ENCODE data around the gene SPIN1.
"Not testable (repeated sequence)": the region's sequence is repeated elsewhere in the genome, so short reads cannot be mapped to it uniquely, and the experiment has no call there.

Gene SPIN1

GRCh38 chr9:88388203-88388885, at the start of gene SPIN1:
SPIN1 (plus strand) TSS chr9:88388444; CDS start chr9:88426540, 38,096 bp downstream.
- no peaks in the 10 kb centered on the region for H3K27me3 ChIP-seq (ENCODE audit: low read depth)
- peaks cover 6% of the 10 kb centered on the region; the same call in 1 of the 2 replicates for H3K4me1 ChIP-seq
- H3K9me3 ChIP-seq: no peaks in the 10 kb centered on the region
- H3K36me3 ChIP-seq (replicated peaks): no peaks in the 10 kb centered on the region
- DNase-seq (ENCODE audit: low spot score in 2 of 2): peak; percentile 45 to 86
- peak within 1 kb of the TSS; percentile 60 for H3K4me3 ChIP-seq
- in situ Hi-C loops (cut with MboI; ENCODE audit: low sequenced_read_pairs): no loop called here

GRCh38 chr9:88339317-88339716, 48.9 kb upstream of the SPIN1 start:
- in situ Hi-C loops (cut with MboI; ENCODE audit: low sequenced_read_pairs): no loop called here
- no peaks in the 10 kb centered on the region for H3K4me1 ChIP-seq
- DNase-seq (ENCODE audit: low spot score in 2 of 2): no peak
- no peaks in the 10 kb centered on the region for H3K9me3 ChIP-seq
- H3K27me3 ChIP-seq (ENCODE audit: low read depth): no peaks in the 10 kb centered on the region
- no peak overlapping the region for H3K4me3 ChIP-seq
- no peaks in the 10 kb centered on the region for H3K36me3 ChIP-seq (replicated peaks)

- H3K27me3 ChIP-seq (ENCODE audit: low read depth): no peaks in the 10 kb centered on the region
- no peak overlapping the region for H3K4me3 ChIP-seq
- DNase-seq (ENCODE audit: low spot score in 2 of 2): no peak
- no peaks in the 10 kb centered on the region for H3K9me3 ChIP-seq
- H3K36me3 ChIP-seq (replicated peaks): no peaks in the 10 kb centered on the region
- in situ Hi-C loops (cut with MboI; ENCODE audit: low sequenced_read_pairs): no loop called here
- no peaks in the 10 kb centered on the region for H3K4me1 ChIP-seq
Observed at GRCh38 chr9:88342246-88342645, 46.0 kb upstream of the SPIN1 start.

- no peaks in the 10 kb centered on the region for H3K27me3 ChIP-seq (ENCODE audit: low read depth)
- H3K9me3 ChIP-seq: no peaks in the 10 kb centered on the region
- in situ Hi-C loops (cut with MboI; ENCODE audit: low sequenced_read_pairs): no loop called here
- H3K4me3 ChIP-seq: no peak overlapping the region
- no peaks in the 10 kb centered on the region for H3K4me1 ChIP-seq
- no peaks in the 10 kb centered on the region for H3K36me3 ChIP-seq (replicated peaks)
- DNase-seq (ENCODE audit: low spot score in 2 of 2): no peak
Observed at GRCh38 chr9:88344013-88344412, 44.2 kb upstream of the SPIN1 start.

- H3K27me3 ChIP-seq (ENCODE audit: low read depth); H3K9me3 ChIP-seq; H3K4me1 ChIP-seq; DNase-seq (ENCODE audit: low spot score in 2 of 2); H3K4me3 ChIP-seq; H3K36me3 ChIP-seq (replicated peaks); in situ Hi-C loops (cut with MboI; ENCODE audit: low sequenced_read_pairs): not testable (repeated sequence)
Observed at GRCh38 chr9:88350354-88350753, 37.9 kb upstream of the SPIN1 start.

- in situ Hi-C loops (cut with MboI; ENCODE audit: low sequenced_read_pairs): no loop called here
- Histone ChIP-seq H3K27me3 (ENCODE audit: low read depth) (no peaks in the 10 kb centered on the region), H3K4me1 (no peaks in the 10 kb centered on the region), H3K36me3 (replicated peaks) (no peaks in the 10 kb centered on the region), H3K9me3 (no peaks in the 10 kb centered on the region), H3K4me3 (no peak overlapping the region)
- DNase-seq (ENCODE audit: low spot score in 2 of 2): no peak
Observed at GRCh38 chr9:88355166-88355565, 33.1 kb upstream of the SPIN1 start.

GRCh38 chr9:88357250-88357649, 31.0 kb upstream of the SPIN1 start:
- not testable (repeated sequence) for H3K4me3 ChIP-seq

GRCh38 chr9:88358723-88359122, 29.5 kb upstream of the SPIN1 start:
- H3K36me3 ChIP-seq (replicated peaks): no peaks in the 10 kb centered on the region
- no peaks in the 10 kb centered on the region for H3K9me3 ChIP-seq
- no peaks in the 10 kb centered on the region for H3K4me1 ChIP-seq
- no peak overlapping the region for H3K4me3 ChIP-seq
- no peaks in the 10 kb centered on the region for H3K27me3 ChIP-seq (ENCODE audit: low read depth)
- in situ Hi-C loops (cut with MboI; ENCODE audit: low sequenced_read_pairs): no loop called here
- DNase-seq (ENCODE audit: low spot score in 2 of 2): no peak

More at GRCh38 chr9:88357250-88357649, 31.0 kb upstream of the SPIN1 start:
- H3K36me3 ChIP-seq (replicated peaks); DNase-seq (ENCODE audit: low spot score in 2 of 2); H3K9me3 ChIP-seq; in situ Hi-C loops (cut with MboI; ENCODE audit: low sequenced_read_pairs); H3K4me1 ChIP-seq; H3K27me3 ChIP-seq (ENCODE audit: low read depth): not testable (repeated sequence)

- DNase-seq (ENCODE audit: low spot score in 2 of 2): no peak
- in situ Hi-C loops (cut with MboI; ENCODE audit: low sequenced_read_pairs): no loop called here
- Histone ChIP-seq H3K4me1 (no peaks in the 10 kb centered on the region), H3K27me3 (ENCODE audit: low read depth) (no peaks in the 10 kb centered on the region), H3K4me3 (no peak overlapping the region), H3K9me3 (no peaks in the 10 kb centered on the region), H3K36me3 (replicated peaks) (no peaks in the 10 kb centered on the region)
Observed at GRCh38 chr9:88359974-88360373, 28.3 kb upstream of the SPIN1 start.

- Histone ChIP-seq H3K36me3 (replicated peaks) (no peaks in the 10 kb centered on the region), H3K4me1 (no peaks in the 10 kb centered on the region), H3K9me3 (no peaks in the 10 kb centered on the region), H3K27me3 (ENCODE audit: low read depth) (no peaks in the 10 kb centered on the region), H3K4me3 (no peak overlapping the region)
- in situ Hi-C loops (cut with MboI; ENCODE audit: low sequenced_read_pairs): no loop called here
- no peak for DNase-seq (ENCODE audit: low spot score in 2 of 2)
Observed at GRCh38 chr9:88362681-88363080, 25.6 kb upstream of the SPIN1 start.

- in situ Hi-C loops (cut with MboI; ENCODE audit: low sequenced_read_pairs): no loop called here
- no peaks in the 10 kb centered on the region for H3K27me3 ChIP-seq (ENCODE audit: low read depth)
- no peaks in the 10 kb centered on the region for H3K36me3 ChIP-seq (replicated peaks)
- H3K4me3 ChIP-seq: no peak overlapping the region
- H3K4me1 ChIP-seq: no peaks in the 10 kb centered on the region
- no peaks in the 10 kb centered on the region for H3K9me3 ChIP-seq
- DNase-seq (ENCODE audit: low spot score in 2 of 2): no peak
Observed at GRCh38 chr9:88363661-88364060, 24.6 kb upstream of the SPIN1 start.

GRCh38 chr9:88364706-88365105, 23.5 kb upstream of the SPIN1 start:
- no peak for DNase-seq (ENCODE audit: low spot score in 2 of 2)
- H3K4me1 ChIP-seq: no peaks in the 10 kb centered on the region
- no peaks in the 10 kb centered on the region for H3K9me3 ChIP-seq
- no peaks in the 10 kb centered on the region for H3K36me3 ChIP-seq (replicated peaks)
- no peak overlapping the region for H3K4me3 ChIP-seq
- in situ Hi-C loops (cut with MboI; ENCODE audit: low sequenced_read_pairs): no loop called here
- no peaks in the 10 kb centered on the region for H3K27me3 ChIP-seq (ENCODE audit: low read depth)

- DNase-seq (ENCODE audit: low spot score in 2 of 2): peak in 1 of 2 experiments; percentile 20
- Histone ChIP-seq H3K36me3 (replicated peaks) (no peaks in the 10 kb centered on the region), H3K4me3 (no peak overlapping the region), H3K27me3 (ENCODE audit: low read depth) (no peaks in the 10 kb centered on the region), H3K4me1 (no peaks in the 10 kb centered on the region), H3K9me3 (no peaks in the 10 kb centered on the region)
- in situ Hi-C loops (cut with MboI; ENCODE audit: low sequenced_read_pairs): no loop called here
Observed at GRCh38 chr9:88370346-88370745, 17.9 kb upstream of the SPIN1 start.

- in situ Hi-C loops (cut with MboI; ENCODE audit: low sequenced_read_pairs): no loop called here
Observed at GRCh38 chr9:88372103-88372654, 16.1 kb upstream of the SPIN1 start.

GRCh38 chr9:88373045-88373444, 15.2 kb upstream of the SPIN1 start:
- in situ Hi-C loops (cut with MboI; ENCODE audit: low sequenced_read_pairs): no loop called here
- H3K4me3 ChIP-seq: no peak overlapping the region
- H3K36me3 ChIP-seq (replicated peaks): no peaks in the 10 kb centered on the region
- H3K9me3 ChIP-seq: no peaks in the 10 kb centered on the region
- H3K27me3 ChIP-seq (ENCODE audit: low read depth): no peaks in the 10 kb centered on the region
- DNase-seq (ENCODE audit: low spot score in 2 of 2): no peak
- no peaks in the 10 kb centered on the region for H3K4me1 ChIP-seq

More at GRCh38 chr9:88372103-88372654, 16.1 kb upstream of the SPIN1 start:
- Histone ChIP-seq H3K4me1 (no peaks in the 10 kb centered on the region), H3K36me3 (replicated peaks) (no peaks in the 10 kb centered on the region), H3K9me3 (no peaks in the 10 kb centered on the region), H3K4me3 (no peak overlapping the region), H3K27me3 (ENCODE audit: low read depth) (no peaks in the 10 kb centered on the region)
- no peak for DNase-seq (ENCODE audit: low spot score in 2 of 2)

All from HAP-1 (cell line).